ENCODE measurements around the gene DENND2A. TPM values are rescaled to one million over a fixed set of nuclear protein-coding genes. Genes with fewer than 3 reads are reported as not detected.
A peak's percentile ranks its signal among the peaks of the same experiment; 100 is the strongest.

DENND2A gene
- total and polyA plus RNA-seq, 2 of the 4 experiments (the other 2 are of a cell fraction), result 7.5 to 10.3 TPM

DNA sequence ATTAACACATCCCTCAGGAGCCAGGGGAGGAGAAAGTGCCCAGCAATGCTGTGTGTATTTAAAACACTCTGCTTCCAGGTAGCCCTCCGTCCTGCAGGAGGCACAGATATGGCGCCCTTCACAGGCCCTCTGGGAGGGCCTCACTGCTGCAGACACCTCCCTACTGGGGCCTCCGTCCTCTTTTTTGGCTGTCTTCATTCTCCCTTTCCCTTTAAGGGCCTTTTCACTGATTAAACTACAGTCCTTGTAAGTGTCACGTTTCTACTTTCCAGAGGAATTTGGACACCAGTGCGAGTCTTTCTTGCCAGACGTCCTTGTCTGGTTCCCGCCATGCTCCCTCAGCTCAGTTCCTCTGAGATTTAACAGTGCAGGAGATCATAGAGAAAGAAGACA lies 121.6 kb downstream of the DENND2A start:
- ChIA-PET CTCF (no interaction called here), POLR2A (ENCODE audit: unreplicated experiment) (no interaction called here)
- no peak overlapping the region for H3K4me3 ChIP-seq (ENCODE audit: insufficient read depth, low read depth, low read length)
- H3K27me3 ChIP-seq (ENCODE audit: control insufficient read depth, insufficient read depth, low read length), result no peaks in the 10 kb centered on the region
- TF ChIP-seq MAFK (IDR thresholded peaks at IDR 0.05; ENCODE audit: low read depth, low read length) (no peak), MAZ (IDR thresholded peaks at IDR 0.05; ENCODE audit: borderline replicate concordance, low read depth, low read length) (no peak), POLR2A (IDR thresholded peaks at IDR 0.05; ENCODE audit: low read depth, low read length) (no peak), SMC3 (IDR thresholded peaks at IDR 0.05; ENCODE audit: low read depth, low read length) (no peak), RAD21 (IDR thresholded peaks at IDR 0.05; ENCODE audit: low read length) (no peak), NFE2L2 (IDR thresholded peaks at IDR 0.05; ENCODE audit: low read depth, low read length) (no peak), CEBPB (IDR thresholded peaks at IDR 0.05; ENCODE audit: low read depth, low read length) (no peak), RCOR1 (IDR thresholded peaks at IDR 0.05; ENCODE audit: insufficient replicate concordance, low read length) (no peak), CHD1 (IDR thresholded peaks at IDR 0.05; ENCODE audit: low read depth, low read length) (no peak), BHLHE40 (IDR thresholded peaks at IDR 0.05; ENCODE audit: low read depth, low read length) (no peak), MXI1 (IDR thresholded peaks at IDR 0.05; ENCODE audit: borderline replicate concordance, low read depth, low read length) (no peak), RFX5 (IDR thresholded peaks at IDR 0.05; ENCODE audit: low read depth, low read length) (no peak), FOS (IDR thresholded peaks at IDR 0.05; ENCODE audit: low read depth, low read length) (no peak)
- TF ChIP-seq, protein P1, sequence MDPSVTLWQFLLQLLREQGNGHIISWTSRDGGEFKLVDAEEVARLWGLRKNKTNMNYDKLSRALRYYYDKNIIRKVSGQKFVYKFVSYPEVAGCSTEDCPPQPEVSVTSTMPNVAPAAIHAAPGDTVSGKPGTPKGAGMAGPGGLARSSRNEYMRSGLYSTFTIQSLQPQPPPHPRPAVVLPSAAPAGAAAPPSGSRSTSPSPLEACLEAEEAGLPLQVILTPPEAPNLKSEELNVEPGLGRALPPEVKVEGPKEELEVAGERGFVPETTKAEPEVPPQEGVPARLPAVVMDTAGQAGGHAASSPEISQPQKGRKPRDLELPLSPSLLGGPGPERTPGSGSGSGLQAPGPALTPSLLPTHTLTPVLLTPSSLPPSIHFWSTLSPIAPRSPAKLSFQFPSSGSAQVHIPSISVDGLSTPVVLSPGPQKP (IDR thresholded peaks at IDR 0.05; ENCODE audit: borderline replicate concordance, low read depth, low read length), result no peak
- TF ChIP-seq, protein P2, sequence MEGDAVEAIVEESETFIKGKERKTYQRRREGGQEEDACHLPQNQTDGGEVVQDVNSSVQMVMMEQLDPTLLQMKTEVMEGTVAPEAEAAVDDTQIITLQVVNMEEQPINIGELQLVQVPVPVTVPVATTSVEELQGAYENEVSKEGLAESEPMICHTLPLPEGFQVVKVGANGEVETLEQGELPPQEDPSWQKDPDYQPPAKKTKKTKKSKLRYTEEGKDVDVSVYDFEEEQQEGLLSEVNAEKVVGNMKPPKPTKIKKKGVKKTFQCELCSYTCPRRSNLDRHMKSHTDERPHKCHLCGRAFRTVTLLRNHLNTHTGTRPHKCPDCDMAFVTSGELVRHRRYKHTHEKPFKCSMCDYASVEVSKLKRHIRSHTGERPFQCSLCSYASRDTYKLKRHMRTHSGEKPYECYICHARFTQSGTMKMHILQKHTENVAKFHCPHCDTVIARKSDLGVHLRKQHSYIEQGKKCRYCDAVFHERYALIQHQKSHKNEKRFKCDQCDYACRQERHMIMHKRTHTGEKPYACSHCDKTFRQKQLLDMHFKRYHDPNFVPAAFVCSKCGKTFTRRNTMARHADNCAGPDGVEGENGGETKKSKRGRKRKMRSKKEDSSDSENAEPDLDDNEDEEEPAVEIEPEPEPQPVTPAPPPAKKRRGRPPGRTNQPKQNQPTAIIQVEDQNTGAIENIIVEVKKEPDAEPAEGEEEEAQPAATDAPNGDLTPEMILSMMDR (conservative IDR thresholded peaks at IDR 0.05; ENCODE audit: low read depth, low read length), result no peak
- TF ChIP-seq, protein P3, sequence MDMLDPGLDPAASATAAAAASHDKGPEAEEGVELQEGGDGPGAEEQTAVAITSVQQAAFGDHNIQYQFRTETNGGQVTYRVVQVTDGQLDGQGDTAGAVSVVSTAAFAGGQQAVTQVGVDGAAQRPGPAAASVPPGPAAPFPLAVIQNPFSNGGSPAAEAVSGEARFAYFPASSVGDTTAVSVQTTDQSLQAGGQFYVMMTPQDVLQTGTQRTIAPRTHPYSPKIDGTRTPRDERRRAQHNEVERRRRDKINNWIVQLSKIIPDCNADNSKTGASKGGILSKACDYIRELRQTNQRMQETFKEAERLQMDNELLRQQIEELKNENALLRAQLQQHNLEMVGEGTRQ (IDR thresholded peaks at IDR 0.05; ENCODE audit: low read depth, low read length), result no peak
- H3K27ac ChIP-seq (ENCODE audit: insufficient read depth, low read length), result no peak overlapping the region
- H4K20me1 ChIP-seq (ENCODE audit: insufficient read depth, low read length), result peaks cover 4% of the 10 kb centered on the region; the same call in 1 of the 2 replicates
- H2BK15ac ChIP-seq (ENCODE audit: low read depth, low read length), result no peak overlapping the region
- H2AK9ac ChIP-seq (replicated peaks; ENCODE audit: low read depth, low read length, poor library complexity), result peak overlapping the region; percentile 60
- no peak overlapping the region for H4K91ac ChIP-seq (ENCODE audit: insufficient read depth, low read depth, low read length)
- H3K79me1 ChIP-seq (ENCODE audit: low read depth in 1 of 2, low read length in 2 of 2), result no peaks in the 10 kb centered on the region; a peak in 1 of 4 replicates
- H2BK5ac ChIP-seq (ENCODE audit: low read depth, low read length, poor library complexity, severe bottlenecking), result no peak overlapping the region
- no peak overlapping the region for H2AFZ ChIP-seq (replicated peaks; ENCODE audit: low read length, poor library complexity)
- no peak overlapping the region for H2BK20ac ChIP-seq (ENCODE audit: low read depth, low read length)
- H3K9me3 ChIP-seq (ENCODE audit: control insufficient read depth, insufficient read depth, low read length), result no peaks in the 10 kb centered on the region
- 81% methylated on average over 4 of the region's 7 CpGs; no CpG with 5 or more reads in 1 of the 2 experiments for WGBS, 2 experiments (ENCODE audit: extremely low coverage in 2 of 2, insufficient read length in 1 of 2)
- H3K4me1 ChIP-seq (ENCODE audit: control insufficient read depth, insufficient read depth, low read length), result 0 out of 2 replicates have a peak, but pooled peaks cover 2% of the 10 kb centered on the region
- H3K56ac ChIP-seq (ENCODE audit: extremely low read depth, insufficient read depth, low read length), result no peak overlapping the region
- dilution Hi-C loops (cut with HindIII; ENCODE audit: low sequenced_read_pairs, unreplicated experiment), result no loop called here
- no peak overlapping the region for H4K5ac ChIP-seq (ENCODE audit: low read depth, low read length)
- no peak overlapping the region for H2BK120ac ChIP-seq (ENCODE audit: low read depth, low read length)
- no peak overlapping the region for H3K4ac ChIP-seq (ENCODE audit: low read depth, low read length)
- H3K9me1 ChIP-seq (ENCODE audit: insufficient read depth, low read length), result peaks cover 5% of the 10 kb centered on the region; the same call in 1 of the 2 replicates
- no peak overlapping the region for H3K14ac ChIP-seq (replicated peaks; ENCODE audit: low read depth, low read length)
- no peak overlapping the region for H3K23ac ChIP-seq (ENCODE audit: low read depth, low read length)
- H2AK5ac ChIP-seq (ENCODE audit: low read depth, low read length), result no peak overlapping the region
- H3K9ac ChIP-seq (ENCODE audit: low read depth, low read length), result no peak overlapping the region
- H3K18ac ChIP-seq (ENCODE audit: low read depth, low read length), result no peak overlapping the region
- in situ Hi-C loops (cut with MboI; ENCODE audit: low sequenced_read_pairs), result loop anchor here (25.0 kb wide), 1 partner anchor 493 kb away; the partner anchor contains the start of gene MRPS33
- H3K36me3 ChIP-seq (ENCODE audit: control insufficient read depth, insufficient read depth, low read length), result peaks cover 29% of the 10 kb centered on the region
- no peak overlapping the region for H3K4me2 ChIP-seq (ENCODE audit: low read depth, low read length)
- ATAC-seq (ENCODE audit: low read depth) (no peak), DNase-seq (no peak)
- intact Hi-C loops (cut with micrococcal nuclease), result no loop called here
- H4K8ac ChIP-seq (ENCODE audit: low read depth in 2 of 2, low read length in 2 of 2), result no peak overlapping the region
- BruUV-seq (replicated peaks), result no TSS peak

Measured in IMR-90 (cell line).